ENCODE data around the gene NXPH1. TPM values are rescaled to one million over a fixed set of nuclear protein-coding genes. Genes with fewer than 3 reads are reported as not detected.

Gene NXPH1
- not detected in 2 replicates for polyA plus RNA-seq (2011; rRNA removed)
- polyA minus RNA-seq (2011; rRNA and poly(A)+ RNA removed), result not detected in 2 replicates

GRCh38 chr7:8433477-8434289 is at the start of gene NXPH1:
NXPH1 (plus strand) TSS chr7:8433609.
- Histone ChIP-seq H3K27me3 (ENCODE audit: control insufficient read depth, insufficient read depth, low read length) (peaks cover 8% of the 10 kb centered on the region), H3K36me3 (ENCODE audit: control insufficient read depth, insufficient read depth, low read length) (no peaks in the 10 kb centered on the region), H3K4me3 (ENCODE audit: low read depth, low read length) (no peak within 1 kb of the TSS)
- no peak for TF ChIP-seq CTCF (IDR thresholded peaks at IDR 0.05; ENCODE audit: insufficient read depth, low read depth, low read length)
- ChIA-PET CTCF (no interaction called here), POLR2A (no interaction called here)
- no peak for DNase-seq (ENCODE audit: low read depth)

- CTCF ChIA-PET, result interaction anchor here (0.6 kb wide), 1 partner anchor 17 kb away, joined by 3 read pairs; no protein-coding TSS in a partner anchor
- POLR2A ChIA-PET, result no interaction called here
Measured at GRCh38 chr7:8384901-8385300, 48.5 kb upstream of the NXPH1 start.

DNA sequence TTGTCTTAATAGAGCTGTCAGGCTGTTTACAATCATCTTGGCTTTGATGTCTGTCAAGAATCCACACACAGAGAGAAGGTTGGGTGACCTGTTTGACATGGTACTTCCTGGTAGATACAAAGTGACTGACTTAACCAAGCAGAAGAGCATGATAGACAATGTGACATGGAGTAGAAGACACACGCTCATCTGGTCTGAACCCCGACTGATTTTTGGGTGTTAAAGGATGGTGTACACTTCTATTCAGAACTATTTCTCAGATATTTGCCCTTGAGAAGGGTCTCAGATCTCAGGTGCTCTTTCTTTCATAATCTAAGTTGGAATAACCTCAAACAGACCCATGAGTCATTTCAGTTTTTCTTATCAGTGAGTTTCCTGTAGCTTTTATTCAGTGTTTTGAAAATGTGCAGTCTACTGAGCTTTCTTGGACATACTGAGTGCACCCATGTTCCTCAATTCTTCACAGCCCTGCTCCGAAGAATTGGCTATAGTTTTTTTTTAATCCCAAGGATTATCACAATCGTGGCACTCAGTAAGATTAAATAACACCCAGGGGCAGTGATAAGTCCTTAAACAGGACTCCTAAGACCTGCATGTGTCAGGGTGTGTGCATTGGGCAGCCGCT is 46.4 kb upstream of the NXPH1 start:
- CTCF ChIA-PET, result interaction anchor here (0.6 kb wide), 1 partner anchor 24 kb away, joined by 3 read pairs; no protein-coding TSS in a partner anchor
- no peaks in the 10 kb centered on the region for H3K36me3 ChIP-seq (ENCODE audit: control insufficient read depth, insufficient read depth, low read length)
- POLR2A ChIA-PET, result no interaction called here

More at GRCh38 chr7:8384901-8385300, 48.5 kb upstream of the NXPH1 start:
- Histone ChIP-seq H3K4me3 (ENCODE audit: low read depth, low read length) (no peak overlapping the region), H3K36me3 (ENCODE audit: control insufficient read depth, insufficient read depth, low read length) (no peaks in the 10 kb centered on the region), H3K27me3 (ENCODE audit: control insufficient read depth, insufficient read depth, low read length) (no peaks in the 10 kb centered on the region)
- TF ChIP-seq CTCF (IDR thresholded peaks at IDR 0.05; ENCODE audit: insufficient read depth, low read depth, low read length), result no peak
- no peak for DNase-seq (ENCODE audit: low read depth)

DNA sequence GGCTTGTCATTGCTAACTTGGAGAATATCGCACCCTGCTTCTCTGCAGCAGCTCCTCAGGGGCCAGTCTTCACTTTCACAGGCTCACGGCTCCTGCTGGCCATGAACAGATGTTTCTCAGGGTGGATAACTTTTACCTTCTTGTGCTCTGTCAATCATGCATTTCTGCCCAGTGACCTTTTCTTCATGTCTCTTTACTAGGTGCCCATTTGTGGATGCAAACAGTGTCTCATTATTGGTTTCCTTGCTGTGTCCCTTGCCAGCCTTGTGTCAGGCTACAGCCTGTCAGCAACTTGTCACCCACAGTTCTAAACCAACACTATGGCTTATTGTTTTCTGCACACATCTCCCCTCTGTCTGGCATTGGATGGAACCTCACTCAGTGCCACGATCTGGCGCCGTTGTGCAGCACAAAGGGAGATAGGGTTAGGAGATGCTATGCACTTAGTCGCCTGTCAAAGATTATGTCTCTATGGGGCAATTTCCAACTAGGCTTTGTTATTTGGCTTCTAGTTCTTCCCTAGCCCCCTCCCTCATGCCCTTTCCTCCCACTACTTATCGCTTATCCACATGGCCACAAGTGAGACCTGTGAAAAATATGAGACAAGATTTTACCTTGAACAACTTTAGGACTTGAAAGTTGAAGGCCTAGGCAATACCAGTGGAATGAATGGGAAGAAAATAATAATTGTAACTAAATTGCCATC is 45.7 kb upstream of the NXPH1 start:
- no peaks in the 10 kb centered on the region for H3K36me3 ChIP-seq (ENCODE audit: control insufficient read depth, insufficient read depth, low read length)
- H3K27me3 ChIP-seq (ENCODE audit: control insufficient read depth, insufficient read depth, low read length), result no peaks in the 10 kb centered on the region
- CTCF ChIA-PET, result interaction anchor here (0.6 kb wide), 1 partner anchor 23 kb away, joined by 3 read pairs; no protein-coding TSS in a partner anchor
- TF ChIP-seq CTCF (IDR thresholded peaks at IDR 0.05; ENCODE audit: insufficient read depth, low read depth, low read length), result no peak
- H3K4me3 ChIP-seq (ENCODE audit: low read depth, low read length), result no peak overlapping the region
- POLR2A ChIA-PET, result no interaction called here
- no peak for DNase-seq (ENCODE audit: low read depth)

More for the DNA sequence above, 46.4 kb upstream of the NXPH1 start:
- Histone ChIP-seq H3K4me3 (ENCODE audit: low read depth, low read length) (no peak overlapping the region), H3K27me3 (ENCODE audit: control insufficient read depth, insufficient read depth, low read length) (no peaks in the 10 kb centered on the region)
- TF ChIP-seq CTCF (IDR thresholded peaks at IDR 0.05; ENCODE audit: insufficient read depth, low read depth, low read length), result no peak
- DNase-seq (ENCODE audit: low read depth), result no peak

DNA sequence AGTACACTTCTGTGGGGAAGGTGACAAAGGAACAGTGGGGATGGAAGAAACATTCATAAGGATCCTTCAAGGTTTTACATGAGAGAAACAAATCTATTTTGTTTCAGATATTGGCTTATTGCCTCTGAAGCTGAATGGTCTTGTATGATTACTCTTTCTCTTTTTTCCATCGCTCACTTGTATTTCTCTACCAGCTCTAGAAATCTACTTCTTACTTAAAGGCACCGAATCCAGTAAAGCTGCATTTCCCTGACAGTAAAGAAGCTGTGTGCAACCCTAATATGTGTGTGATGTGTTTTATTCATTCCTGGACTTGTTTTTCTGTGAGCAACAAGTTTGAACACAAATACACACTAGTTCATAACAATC is 45.2 kb upstream of the NXPH1 start:
- POLR2A ChIA-PET, result no interaction called here
- no peak for TF ChIP-seq CTCF (IDR thresholded peaks at IDR 0.05; ENCODE audit: insufficient read depth, low read depth, low read length)
- CTCF ChIA-PET, result no interaction called here
- Histone ChIP-seq H3K27me3 (ENCODE audit: control insufficient read depth, insufficient read depth, low read length) (no peaks in the 10 kb centered on the region), H3K36me3 (ENCODE audit: control insufficient read depth, insufficient read depth, low read length) (no peaks in the 10 kb centered on the region), H3K4me3 (ENCODE audit: low read depth, low read length) (no peak overlapping the region)
- DNase-seq (ENCODE audit: low read depth), result no peak
